Colonic mucosa (tissue), 4 donors: ENCODE data around the gene MCTP1. TPM values are rescaled to one million over a fixed set of nuclear protein-coding genes. Genes with fewer than 3 reads are reported as not detected.

Source experiments
- DNase-seq: peaks from one replicate; pipeline ENCODE4 v3.0.0-alpha.2; 2020
- H3K27ac ChIP-seq: fragments of 200-600 bp; one replicate; pipeline ENCODE4 v1.8.0; 2021
- H3K27me3 ChIP-seq: fragments of 200-600 bp; one replicate; pipeline ENCODE4 v1.8.0; 2021
- H3K36me3 ChIP-seq: fragments of 200-600 bp; one replicate; pipeline ENCODE4 v1.8.0; 2021
- H3K4me1 ChIP-seq: fragments of 200-600 bp; one replicate; pipeline ENCODE4 v1.8.0; 2021; ENCODE audit warnings: mild to moderate bottlenecking
- H3K4me3 ChIP-seq: fragments of 200-600 bp; one replicate; pipeline ENCODE4 v1.8.0; 2021
- H3K9ac ChIP-seq, 2 donors: one replicate each; pipeline ENCODE4 v1.7.0; 2013; ENCODE audit warnings: control low read depth in 2 of 2, low read depth in 2 of 2, low read length in 2 of 2
- H3K9me3 ChIP-seq: fragments of 200-600 bp; one replicate; pipeline ENCODE4 v1.8.0; 2021
- CTCF ChIP-seq: fragments of 200-600 bp; IDR thresholded peaks from one replicate; pipeline ENCODE4 v1.8.0; 2022; ENCODE audit warnings: antibody characterized with exemption, mild to moderate bottlenecking
- intact Hi-C: fragments of 100-400 bp; cut with DNase I; formaldehyde crosslinking; loops from one replicate; pipeline ENCODE4 v1.14.1; 2022
- total RNA-seq, 2 donors: library from RNA; stranded (reverse); fragmentation: NEBNext Ultra II Directional in 1 of 2; extraction: Animal tissue kit (Norgen Biotek cat#: 25700) in 1 of 2; gene quantifications; one replicate each; pipeline ENCODE4 v1.2.1, GENCODE V29; 2021
- donor health status: healthy.
- donor health status: DM: no; HTN: no; CAD: no.
- donor health status: DM: no; HTN: no; CAD: no.

The MCTP1 gene
- total RNA-seq, 2 donors from 2014 or later: 2.8 to 10.3 TPM

GRCh38 chr5:95044096-95044495 is 240.8 kb downstream of the MCTP1 start:
- H3K27ac ChIP-seq: no peak overlapping the region
- no peaks in the 10 kb centered on the region for H3K4me1 ChIP-seq
- intact Hi-C loops: no loop called here
- no peaks in the 10 kb centered on the region for H3K36me3 ChIP-seq
- H3K27me3 ChIP-seq: no peaks in the 10 kb centered on the region
- DNase-seq: no peak
- TF ChIP-seq CTCF: no peak
- no peaks in the 10 kb centered on the region for H3K9me3 ChIP-seq
- H3K4me3 ChIP-seq: no peak overlapping the region
- no peak overlapping the region for H3K9ac ChIP-seq

DNA sequence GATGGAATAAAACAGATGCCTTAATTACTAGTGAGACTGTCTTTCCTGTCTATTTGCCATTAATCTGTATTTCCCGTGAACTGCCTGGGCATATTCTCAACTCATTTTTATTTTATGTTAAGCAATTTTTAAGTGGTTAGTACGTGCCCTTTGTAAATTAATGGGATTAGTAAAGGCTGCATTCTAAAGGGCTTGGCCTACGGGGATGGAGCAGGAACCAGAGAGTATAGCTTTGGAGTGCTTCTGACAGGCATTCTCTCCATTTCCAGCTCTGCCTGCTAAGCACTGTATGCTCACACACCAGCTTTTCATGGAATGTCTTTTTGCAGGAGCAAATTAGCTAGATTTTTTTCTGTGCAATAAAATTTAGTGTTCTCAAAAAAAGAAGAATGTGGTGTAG is 241.2 kb downstream of the MCTP1 start:
- Histone ChIP-seq H3K27me3 (no peaks in the 10 kb centered on the region), H3K27ac (no peak overlapping the region), H3K4me3 (no peak overlapping the region), H3K36me3 (no peaks in the 10 kb centered on the region), H3K9ac (no peak overlapping the region), H3K4me1 (no peaks in the 10 kb centered on the region), H3K9me3 (no peaks in the 10 kb centered on the region)
- intact Hi-C loops: no loop called here
- no peak for TF ChIP-seq CTCF
- no peak for DNase-seq

GRCh38 chr5:95043234-95043633 is 241.7 kb downstream of the MCTP1 start:
- DNase-seq: no peak
- no peaks in the 10 kb centered on the region for H3K27me3 ChIP-seq
- no peak overlapping the region for H3K4me3 ChIP-seq
- H3K9ac ChIP-seq: no peak overlapping the region
- no peak for TF ChIP-seq CTCF
- H3K9me3 ChIP-seq: no peaks in the 10 kb centered on the region
- H3K4me1 ChIP-seq: no peaks in the 10 kb centered on the region
- H3K36me3 ChIP-seq: no peaks in the 10 kb centered on the region
- H3K27ac ChIP-seq: no peak overlapping the region
- intact Hi-C loops: no loop called here

DNA sequence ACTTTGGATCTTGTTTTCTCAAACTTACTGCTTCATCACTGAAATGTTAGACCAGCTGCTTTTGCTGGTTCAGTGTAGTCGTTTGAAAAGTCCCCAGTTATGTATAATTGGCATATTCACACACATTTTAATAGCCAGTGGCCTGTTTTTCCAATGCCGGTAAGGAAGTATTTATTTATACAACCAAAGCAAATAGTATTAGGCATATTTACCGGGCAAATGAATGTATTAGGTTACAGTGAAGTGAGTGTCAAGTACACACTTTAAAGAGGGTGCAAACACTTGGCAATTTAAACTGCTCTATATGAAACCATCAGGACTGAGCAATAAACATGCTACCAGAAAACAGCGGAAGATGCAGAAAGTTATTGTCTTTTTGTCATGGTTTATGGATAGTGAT is 242.9 kb downstream of the MCTP1 start:
- Histone ChIP-seq H3K27ac (no peak overlapping the region), H3K27me3 (no peaks in the 10 kb centered on the region), H3K4me3 (no peak overlapping the region), H3K9ac (no peak overlapping the region), H3K9me3 (no peaks in the 10 kb centered on the region), H3K36me3 (no peaks in the 10 kb centered on the region), H3K4me1 (no peaks in the 10 kb centered on the region)
- no peak for TF ChIP-seq CTCF
- DNase-seq: no peak
- intact Hi-C loops: no loop called here

DNA sequence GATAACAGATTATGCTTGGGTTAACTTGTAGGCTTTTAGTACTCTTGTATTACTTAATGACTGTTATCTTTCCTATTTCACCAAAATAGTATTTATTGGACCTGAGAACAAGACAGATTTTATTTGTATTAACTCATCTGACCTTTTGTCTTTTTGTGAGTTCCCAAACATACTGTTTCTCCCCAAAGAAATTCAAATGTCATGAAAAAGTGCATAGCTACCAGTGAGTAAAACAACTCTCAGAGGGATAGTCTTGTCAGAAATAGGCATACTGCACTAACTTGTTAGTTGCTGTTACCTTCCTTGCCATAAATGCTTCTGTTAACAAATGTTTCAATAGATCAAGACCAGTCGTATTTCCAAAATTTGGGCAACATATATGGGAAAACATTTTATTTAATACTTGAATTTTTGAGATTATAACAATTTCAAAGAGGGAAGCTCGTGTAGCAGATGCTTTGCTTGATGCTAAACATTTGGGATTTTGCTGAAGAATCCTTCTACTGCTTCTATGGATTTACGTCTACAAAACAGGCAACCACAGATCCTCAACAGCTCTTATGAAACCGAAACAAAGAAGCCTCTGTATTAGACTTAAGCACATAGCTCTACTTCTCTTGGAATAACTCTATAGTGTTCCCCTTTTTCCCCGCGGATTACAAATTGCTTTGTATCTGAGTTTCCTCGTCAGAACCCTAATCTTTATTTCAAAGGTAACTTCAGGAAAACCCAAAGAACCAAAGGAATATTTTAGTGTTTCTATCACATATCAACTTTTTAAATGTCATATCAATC is 248.8 kb downstream of the MCTP1 start:
- no peak for TF ChIP-seq CTCF
- Histone ChIP-seq H3K9me3 (no peaks in the 10 kb centered on the region), H3K4me3 (no peak overlapping the region), H3K27me3 (no peaks in the 10 kb centered on the region), H3K27ac (no peak overlapping the region), H3K9ac (no peak overlapping the region), H3K36me3 (no peaks in the 10 kb centered on the region), H3K4me1 (no peaks in the 10 kb centered on the region)
- DNase-seq: no peak
- intact Hi-C loops: no loop called here
